ENCODE measurements around the gene MFNG.

The MFNG gene

GRCh38 chr22:37503183-37503683 is 17.0 kb upstream of the MFNG start:
- H3F3A ChIP-seq (ENCODE audit: low read depth): no peaks in the 10 kb centered on the region
- H3K4me1 ChIP-seq (ENCODE audit: insufficient read depth, low read length, poor library complexity, severe bottlenecking): peaks cover 7% of the 10 kb centered on the region
- H2AFZ ChIP-seq (ENCODE audit: low read length): no peak overlapping the region
- H3K9me2 ChIP-seq (replicated peaks; ENCODE audit: low read depth, low read length): no peaks in the 10 kb centered on the region
- no peaks in the 10 kb centered on the region for H3K36me3 ChIP-seq (ENCODE audit: insufficient read depth, low read length)
- TF ChIP-seq, protein P1, sequence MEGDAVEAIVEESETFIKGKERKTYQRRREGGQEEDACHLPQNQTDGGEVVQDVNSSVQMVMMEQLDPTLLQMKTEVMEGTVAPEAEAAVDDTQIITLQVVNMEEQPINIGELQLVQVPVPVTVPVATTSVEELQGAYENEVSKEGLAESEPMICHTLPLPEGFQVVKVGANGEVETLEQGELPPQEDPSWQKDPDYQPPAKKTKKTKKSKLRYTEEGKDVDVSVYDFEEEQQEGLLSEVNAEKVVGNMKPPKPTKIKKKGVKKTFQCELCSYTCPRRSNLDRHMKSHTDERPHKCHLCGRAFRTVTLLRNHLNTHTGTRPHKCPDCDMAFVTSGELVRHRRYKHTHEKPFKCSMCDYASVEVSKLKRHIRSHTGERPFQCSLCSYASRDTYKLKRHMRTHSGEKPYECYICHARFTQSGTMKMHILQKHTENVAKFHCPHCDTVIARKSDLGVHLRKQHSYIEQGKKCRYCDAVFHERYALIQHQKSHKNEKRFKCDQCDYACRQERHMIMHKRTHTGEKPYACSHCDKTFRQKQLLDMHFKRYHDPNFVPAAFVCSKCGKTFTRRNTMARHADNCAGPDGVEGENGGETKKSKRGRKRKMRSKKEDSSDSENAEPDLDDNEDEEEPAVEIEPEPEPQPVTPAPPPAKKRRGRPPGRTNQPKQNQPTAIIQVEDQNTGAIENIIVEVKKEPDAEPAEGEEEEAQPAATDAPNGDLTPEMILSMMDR (conservative IDR thresholded peaks at IDR 0.05; ENCODE audit: low read length): no peak
- TF ChIP-seq EZH2phosphoT487 (IDR thresholded peaks at IDR 0.05; ENCODE audit: borderline replicate concordance): no peak
- H3K4me3 ChIP-seq (ENCODE audit: low read length, poor library complexity, severe bottlenecking): no peak overlapping the region
- H3K27me3 ChIP-seq (ENCODE audit: insufficient read depth, low read length, poor library complexity, severe bottlenecking): no peaks in the 10 kb centered on the region
- H3K9ac ChIP-seq (ENCODE audit: low read depth, low read length, poor library complexity, severe bottlenecking): no peak overlapping the region
- H3K79me2 ChIP-seq (ENCODE audit: insufficient read depth, low read length): no peaks in the 10 kb centered on the region
- H3K4me2 ChIP-seq (ENCODE audit: low read depth, low read length, poor library complexity, severe bottlenecking): no peak overlapping the region
- H3K9me3 ChIP-seq (ENCODE audit: insufficient read depth, low read depth, low read length): no peaks in the 10 kb centered on the region
- no peaks in the 10 kb centered on the region for H4K20me1 ChIP-seq (ENCODE audit: insufficient read depth, low read length, poor library complexity, severe bottlenecking)

GRCh38 chr22:37502342-37503182 is 16.4 kb upstream of the MFNG start:
- Histone ChIP-seq H3K4me1 (ENCODE audit: insufficient read depth, low read length, poor library complexity, severe bottlenecking) (peaks cover 7% of the 10 kb centered on the region), H3K27me3 (ENCODE audit: insufficient read depth, low read length, poor library complexity, severe bottlenecking) (no peaks in the 10 kb centered on the region), H3K4me2 (ENCODE audit: low read depth, low read length, poor library complexity, severe bottlenecking) (no peak overlapping the region), H3K4me3 (ENCODE audit: low read length, poor library complexity, severe bottlenecking) (no peak overlapping the region), H3K79me2 (ENCODE audit: insufficient read depth, low read length) (no peaks in the 10 kb centered on the region), H4K20me1 (ENCODE audit: insufficient read depth, low read length, poor library complexity, severe bottlenecking) (no peaks in the 10 kb centered on the region), H3K9ac (ENCODE audit: low read depth, low read length, poor library complexity, severe bottlenecking) (no peak overlapping the region), H3K9me2 (replicated peaks; ENCODE audit: low read depth, low read length) (no peaks in the 10 kb centered on the region), H3F3A (ENCODE audit: low read depth) (no peaks in the 10 kb centered on the region), H2AFZ (ENCODE audit: low read length) (no peak overlapping the region), H3K36me3 (ENCODE audit: insufficient read depth, low read length) (no peaks in the 10 kb centered on the region), H3K9me3 (ENCODE audit: insufficient read depth, low read depth, low read length) (no peaks in the 10 kb centered on the region)
- TF ChIP-seq, protein P1 (conservative IDR thresholded peaks at IDR 0.05; ENCODE audit: low read length): no peak
- TF ChIP-seq EZH2phosphoT487 (IDR thresholded peaks at IDR 0.05; ENCODE audit: borderline replicate concordance): no peak

DNA sequence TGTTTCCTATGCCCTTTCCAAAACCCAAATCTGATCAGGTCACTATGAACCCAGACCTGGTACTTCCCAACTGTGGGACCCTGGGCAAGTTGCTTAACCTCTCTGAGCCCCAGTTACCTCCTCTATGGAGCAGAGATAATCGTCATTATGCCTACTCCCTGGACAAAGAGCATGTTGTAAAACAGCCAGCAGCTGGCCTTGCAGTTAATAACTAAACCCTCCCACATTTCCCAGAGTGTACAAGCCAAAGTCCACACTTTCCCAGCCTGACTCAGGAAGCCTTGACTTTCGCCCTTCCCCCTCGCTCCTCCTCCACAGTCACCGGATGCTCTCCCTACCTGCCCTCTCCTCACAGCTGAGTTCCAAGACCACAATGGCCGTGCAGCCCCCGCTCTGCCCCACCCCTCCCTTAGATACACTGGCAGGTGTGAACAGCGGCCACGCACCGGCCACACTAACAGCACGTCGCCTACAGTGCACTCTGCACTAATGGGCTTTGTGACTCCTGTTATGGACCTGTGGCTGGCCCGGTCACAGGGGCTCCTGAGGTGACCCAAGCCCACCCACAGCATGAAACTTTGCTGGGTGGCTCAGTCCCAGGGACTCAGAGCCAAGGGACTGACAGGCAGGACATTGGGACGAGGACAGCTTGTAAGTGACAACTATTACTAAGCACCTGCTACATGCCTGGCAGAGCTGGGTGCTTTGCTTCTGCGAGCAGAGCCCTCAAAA is 15.6 kb upstream of the MFNG start:
- H3K9me2 ChIP-seq (replicated peaks; ENCODE audit: low read depth, low read length): no peaks in the 10 kb centered on the region
- H3K4me3 ChIP-seq (ENCODE audit: low read length, poor library complexity, severe bottlenecking): no peak overlapping the region
- no peaks in the 10 kb centered on the region for H4K20me1 ChIP-seq (ENCODE audit: insufficient read depth, low read length, poor library complexity, severe bottlenecking)
- no peak overlapping the region for H3K9ac ChIP-seq (ENCODE audit: low read depth, low read length, poor library complexity, severe bottlenecking)
- H3K9me3 ChIP-seq (ENCODE audit: insufficient read depth, low read depth, low read length): no peaks in the 10 kb centered on the region
- TF ChIP-seq EZH2phosphoT487 (IDR thresholded peaks at IDR 0.05; ENCODE audit: borderline replicate concordance): no peak
- TF ChIP-seq, protein P1 (conservative IDR thresholded peaks at IDR 0.05; ENCODE audit: low read length): no peak
- H3K27me3 ChIP-seq (ENCODE audit: insufficient read depth, low read length, poor library complexity, severe bottlenecking): no peaks in the 10 kb centered on the region
- no peak overlapping the region for H2AFZ ChIP-seq (ENCODE audit: low read length)
- peaks cover 7% of the 10 kb centered on the region for H3K4me1 ChIP-seq (ENCODE audit: insufficient read depth, low read length, poor library complexity, severe bottlenecking)
- H3F3A ChIP-seq (ENCODE audit: low read depth): no peaks in the 10 kb centered on the region
- no peaks in the 10 kb centered on the region for H3K36me3 ChIP-seq (ENCODE audit: insufficient read depth, low read length)
- H3K4me2 ChIP-seq (ENCODE audit: low read depth, low read length, poor library complexity, severe bottlenecking): no peak overlapping the region
- H3K79me2 ChIP-seq (ENCODE audit: insufficient read depth, low read length): no peaks in the 10 kb centered on the region

All from Loucy (cell line).